Cardiac fibroblast (primary cell): ENCODE measurements around the gene GPRC5D.

ENCODE experiments used
- DNase-seq, 2 donors: peaks; one replicate each; pipeline versions ENCODE4 v3.0.0 to v3.0.0-alpha.2; 2010; ENCODE audit warnings: low read depth in 2 of 2
- H3K4me3 ChIP-seq, 2 donors: replicated peaks in 1 of 2; 1 replicate in 1 of 2; 2 replicates in 1 of 2; pipeline ENCODE4 v1.5.1; 2011; ENCODE audit warnings: low read depth in 2 of 2, low read length in 2 of 2, mild to moderate bottlenecking in 2 of 2, moderate library complexity in 1 of 2
- CTCF ChIP-seq: IDR thresholded peaks from one replicate; pipeline ENCODE4 v1.5.1; 2011; ENCODE audit warnings: low read depth, mild to moderate bottlenecking, low read length, inconsistent platforms

GPRC5D gene

GRCh38 chr12:12952036-12952435 lies at the start of gene GPRC5D:
GPRC5D (minus strand) TSS chr12:12952170; CDS start chr12:12950384, 1,786 bp downstream.
- H3K4me3 ChIP-seq = no peak within 1 kb of the TSS
- TF ChIP-seq CTCF = no peak
- DNase-seq = no peak

DNA sequence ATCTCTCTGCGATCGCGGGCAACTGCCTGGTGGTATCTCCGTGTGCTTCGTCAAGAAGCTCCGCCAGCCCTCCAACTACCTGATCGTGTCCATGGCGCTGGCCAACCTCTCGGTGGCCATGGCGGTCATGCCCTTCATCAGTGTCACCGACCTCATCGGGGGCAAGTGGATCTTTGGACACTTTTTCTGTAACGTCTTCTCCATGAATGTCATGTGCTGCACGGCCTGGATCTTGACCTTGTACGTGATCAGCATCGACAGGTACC lies 49.7 kb upstream of the GPRC5D start:
- no peak for DNase-seq
- no peak for TF ChIP-seq CTCF

GRCh38 chr12:13000925-13001774 lies 49.2 kb upstream of the GPRC5D start:
- peak; percentile 35 for TF ChIP-seq CTCF
- H3K4me3 ChIP-seq = peak overlapping the region; percentile 57 to 94
- peak; percentile 58 to 68 for DNase-seq

More for the DNA sequence above, 49.7 kb upstream of the GPRC5D start:
- peak overlapping the region; percentile 57 to 94 for H3K4me3 ChIP-seq

DNA sequence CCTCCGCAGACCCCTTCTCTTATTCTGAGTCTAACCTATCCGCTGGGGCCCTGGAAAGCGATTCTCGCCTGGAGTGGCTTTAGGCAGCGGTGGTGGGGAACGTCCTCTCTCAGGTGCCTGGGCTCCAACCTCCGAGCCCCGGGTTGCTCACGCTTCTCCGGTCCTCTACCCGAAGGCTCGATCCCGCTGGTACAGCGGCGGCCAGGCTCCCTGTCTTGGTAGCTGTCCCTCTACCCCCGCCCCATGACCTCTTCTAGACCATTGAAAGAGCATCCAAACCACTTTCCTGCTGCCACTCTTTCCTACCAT lies 48.6 kb upstream of the GPRC5D start:
- TF ChIP-seq CTCF = no peak
- DNase-seq = no peak

DNA sequence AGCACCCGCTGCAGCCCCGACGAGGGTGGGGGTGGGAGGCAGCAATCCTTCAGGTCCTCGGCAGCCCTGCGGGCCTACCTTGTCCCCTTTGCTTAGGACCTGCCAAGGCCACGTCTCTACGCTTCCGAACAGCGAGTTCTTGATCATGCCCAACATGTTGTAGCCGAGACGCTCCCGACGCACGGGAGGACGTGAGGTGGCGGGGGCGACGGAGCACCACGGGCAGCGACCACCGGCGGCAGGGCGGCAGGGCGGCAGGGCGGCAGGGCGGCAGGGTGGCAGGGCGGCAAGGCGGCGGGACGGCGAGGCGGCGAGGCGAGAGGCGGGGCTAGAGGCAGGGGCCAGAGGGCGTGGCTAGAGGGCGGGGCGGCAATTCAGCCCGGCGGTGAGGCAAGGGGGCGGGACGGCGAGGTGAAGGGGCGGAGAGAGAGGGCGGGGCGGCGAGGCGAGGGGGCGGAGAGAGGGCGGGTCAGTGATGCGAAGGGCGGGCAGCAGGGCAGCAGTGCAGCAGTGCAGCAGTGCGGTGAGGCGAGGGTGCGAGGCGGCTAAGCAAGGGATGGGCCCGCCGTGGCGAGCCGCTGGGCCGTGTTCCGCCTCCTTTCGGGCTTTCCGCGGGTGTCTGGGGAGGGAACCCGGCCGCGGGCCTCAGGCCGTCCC lies 48.1 kb upstream of the GPRC5D start, which contains the start of gene HEBP1:
TSS of gene HEBP1 (minus strand) at position 307 of the 657 bp plus-strand sequence. CDS start at position 156, 151 bp downstream.
- TF ChIP-seq CTCF = no peak
- DNase-seq = peak; percentile 90 to 94
- peak within 1 kb of the TSS; percentile 94 to 95 for H3K4me3 ChIP-seq

More for the DNA sequence above, 48.6 kb upstream of the GPRC5D start:
- peak overlapping the region; percentile 57 to 94 for H3K4me3 ChIP-seq

DNA sequence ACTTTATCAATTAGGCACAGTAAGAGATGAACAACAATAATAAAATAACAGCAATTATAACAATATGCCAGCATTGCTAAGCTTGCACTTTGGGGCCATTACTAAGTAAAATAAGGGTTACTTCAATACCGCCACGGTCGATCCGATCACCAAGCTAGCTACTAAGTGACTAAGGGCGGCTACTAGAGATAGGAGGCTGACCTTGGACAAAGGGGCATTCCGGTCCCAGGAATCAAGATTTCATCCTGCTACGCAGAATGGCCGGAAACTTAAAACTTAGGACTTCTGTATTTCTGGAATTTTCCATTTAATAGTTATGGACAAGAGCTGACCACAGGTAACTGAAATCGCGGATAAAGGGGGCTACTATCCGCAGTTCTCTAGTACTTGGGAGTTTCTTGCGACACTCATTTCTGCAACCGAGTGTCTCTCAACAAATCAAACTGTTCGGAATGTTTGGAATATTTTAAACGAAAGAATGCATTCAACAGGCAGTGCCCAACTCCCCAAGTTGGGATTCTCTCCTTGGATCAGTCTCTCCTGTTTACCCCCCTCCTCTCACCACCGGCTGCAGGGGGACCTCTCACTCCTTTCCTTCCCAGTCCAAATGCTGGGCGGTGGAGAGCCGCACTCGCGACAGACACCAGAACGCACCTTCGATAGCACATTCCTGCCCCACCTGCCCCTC lies 47.4 kb upstream of the GPRC5D start:
- peak overlapping the region; percentile 94 to 95 for H3K4me3 ChIP-seq
- peak; percentile 27 for DNase-seq
- TF ChIP-seq CTCF = no peak
